Measurements from ENCODE around the gene SAFB2. TPM values are rescaled to one million over a fixed set of nuclear protein-coding genes. Genes with fewer than 3 reads are reported as not detected.
A peak's percentile ranks its signal among the peaks of the same experiment; 100 is the strongest.

The SAFB2 gene
- total RNA-seq, 1 donor from 2014 or later, result 91.9 TPM

GRCh38 chr19:5586300-5587070 is 36.1 kb downstream of the SAFB2 start:
- Mint-ChIP-seq H3K27me3 (ENCODE audit: unreplicated experiment) (no peaks in the 10 kb centered on the region), H3K9me3 (ENCODE audit: unreplicated experiment) (no peaks in the 10 kb centered on the region), H3K27ac (ENCODE audit: unreplicated experiment) (peak overlapping the region; percentile 76), H3K4me3 (ENCODE audit: unreplicated experiment) (no peak overlapping the region), H3K36me3 (ENCODE audit: unreplicated experiment) (peaks cover 23% of the 10 kb centered on the region), H3K4me1 (ENCODE audit: unreplicated experiment) (peaks cover 18% of the 10 kb centered on the region)
- no peak for DNase-seq (ENCODE audit: extremely low spot score, unreplicated experiment)
- TF ChIP-seq, protein P1, sequence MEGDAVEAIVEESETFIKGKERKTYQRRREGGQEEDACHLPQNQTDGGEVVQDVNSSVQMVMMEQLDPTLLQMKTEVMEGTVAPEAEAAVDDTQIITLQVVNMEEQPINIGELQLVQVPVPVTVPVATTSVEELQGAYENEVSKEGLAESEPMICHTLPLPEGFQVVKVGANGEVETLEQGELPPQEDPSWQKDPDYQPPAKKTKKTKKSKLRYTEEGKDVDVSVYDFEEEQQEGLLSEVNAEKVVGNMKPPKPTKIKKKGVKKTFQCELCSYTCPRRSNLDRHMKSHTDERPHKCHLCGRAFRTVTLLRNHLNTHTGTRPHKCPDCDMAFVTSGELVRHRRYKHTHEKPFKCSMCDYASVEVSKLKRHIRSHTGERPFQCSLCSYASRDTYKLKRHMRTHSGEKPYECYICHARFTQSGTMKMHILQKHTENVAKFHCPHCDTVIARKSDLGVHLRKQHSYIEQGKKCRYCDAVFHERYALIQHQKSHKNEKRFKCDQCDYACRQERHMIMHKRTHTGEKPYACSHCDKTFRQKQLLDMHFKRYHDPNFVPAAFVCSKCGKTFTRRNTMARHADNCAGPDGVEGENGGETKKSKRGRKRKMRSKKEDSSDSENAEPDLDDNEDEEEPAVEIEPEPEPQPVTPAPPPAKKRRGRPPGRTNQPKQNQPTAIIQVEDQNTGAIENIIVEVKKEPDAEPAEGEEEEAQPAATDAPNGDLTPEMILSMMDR (IDR thresholded peaks at IDR 0.05), result no peak

DNA sequence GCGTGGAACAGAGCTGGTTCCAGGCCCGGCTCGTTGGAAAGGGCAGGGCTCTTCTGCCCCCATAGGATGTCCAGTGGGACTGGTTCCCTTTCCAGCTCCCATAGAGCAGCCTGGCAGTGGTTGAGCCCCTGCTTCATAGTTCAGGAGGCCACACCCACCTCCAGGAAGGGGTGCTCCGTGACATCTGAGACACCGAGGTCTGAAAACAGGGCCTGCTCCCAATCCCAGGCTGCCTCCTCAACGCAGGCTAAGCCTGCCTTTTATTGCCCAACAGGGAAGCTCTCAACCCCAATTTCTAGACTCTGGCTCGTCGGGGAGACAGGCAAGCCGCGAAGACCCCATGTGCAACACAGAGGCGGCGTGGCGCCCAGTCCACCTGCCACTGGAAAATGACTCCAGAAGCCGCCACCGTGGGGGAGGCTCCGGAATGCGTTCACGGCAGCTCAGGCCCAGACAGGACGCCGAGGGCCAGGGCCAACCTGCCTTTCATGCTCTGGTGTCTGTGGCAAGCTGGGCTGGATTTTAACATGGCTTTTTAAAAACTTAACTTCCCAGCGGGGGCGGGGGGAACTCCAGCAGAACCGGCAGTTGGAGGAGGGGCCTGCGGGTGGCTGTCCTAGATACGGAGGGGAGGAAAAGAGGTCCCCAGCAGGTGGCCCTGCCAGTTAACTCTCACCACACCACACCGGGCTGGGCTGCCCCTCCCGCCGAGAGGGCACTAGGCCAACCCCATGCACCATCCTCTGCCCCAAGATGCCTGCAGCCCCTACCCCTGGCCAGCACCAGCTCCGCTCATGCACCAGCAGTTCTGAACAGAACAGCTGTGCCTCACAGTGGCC is 36.9 kb downstream of the SAFB2 start:
- peaks cover 19% of the 10 kb centered on the region for H3K4me1 Mint-ChIP-seq (ENCODE audit: unreplicated experiment)
- H3K27ac Mint-ChIP-seq (ENCODE audit: unreplicated experiment), result peak overlapping the region; percentile 76
- H3K27me3 Mint-ChIP-seq (ENCODE audit: unreplicated experiment), result no peaks in the 10 kb centered on the region
- H3K36me3 Mint-ChIP-seq (ENCODE audit: unreplicated experiment), result peaks cover 18% of the 10 kb centered on the region
- TF ChIP-seq, protein P1 (IDR thresholded peaks at IDR 0.05), result no peak
- no peak overlapping the region for H3K4me3 Mint-ChIP-seq (ENCODE audit: unreplicated experiment)
- no peaks in the 10 kb centered on the region for H3K9me3 Mint-ChIP-seq (ENCODE audit: unreplicated experiment)
- no peak for DNase-seq (ENCODE audit: extremely low spot score, unreplicated experiment)

GRCh38 chr19:5580161-5580571 is 42.4 kb downstream of the SAFB2 start:
- no peaks in the 10 kb centered on the region for H3K9me3 Mint-ChIP-seq (ENCODE audit: unreplicated experiment)
- no peak overlapping the region for H3K4me3 Mint-ChIP-seq (ENCODE audit: unreplicated experiment)
- no peaks in the 10 kb centered on the region for H3K27me3 Mint-ChIP-seq (ENCODE audit: unreplicated experiment)
- DNase-seq (ENCODE audit: extremely low spot score, unreplicated experiment), result no peak
- H3K4me1 Mint-ChIP-seq (ENCODE audit: unreplicated experiment), result peaks cover 41% of the 10 kb centered on the region
- TF ChIP-seq, protein P1 (IDR thresholded peaks at IDR 0.05), result no peak
- H3K36me3 Mint-ChIP-seq (ENCODE audit: unreplicated experiment), result peaks cover 2% of the 10 kb centered on the region
- peak overlapping the region; percentile 60 for H3K27ac Mint-ChIP-seq (ENCODE audit: unreplicated experiment)

DNA sequence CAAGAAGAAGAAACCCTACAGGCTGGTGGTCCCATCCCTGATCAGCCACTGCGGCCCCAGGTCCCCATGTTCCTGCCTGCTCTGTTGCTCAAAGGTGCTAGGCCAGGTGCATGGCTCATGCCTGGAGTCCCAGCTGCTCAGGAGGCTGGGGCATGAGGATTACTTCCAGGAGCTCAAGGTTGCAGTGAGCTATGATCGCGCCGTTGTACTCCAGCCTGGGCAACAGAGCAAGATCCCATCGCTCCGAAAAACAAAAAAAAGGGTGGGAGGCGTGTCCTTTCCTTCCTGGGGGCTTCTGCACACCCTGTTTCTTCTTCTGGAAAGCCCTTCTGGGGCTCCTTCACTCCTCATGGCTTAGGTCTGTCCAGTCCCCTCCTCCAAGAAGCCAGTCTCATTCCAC is 42.9 kb downstream of the SAFB2 start:
- no peaks in the 10 kb centered on the region for H3K27me3 Mint-ChIP-seq (ENCODE audit: unreplicated experiment)
- peaks cover 2% of the 10 kb centered on the region for H3K36me3 Mint-ChIP-seq (ENCODE audit: unreplicated experiment)
- H3K27ac Mint-ChIP-seq (ENCODE audit: unreplicated experiment), result peak overlapping the region; percentile 50
- TF ChIP-seq, protein P1 (IDR thresholded peaks at IDR 0.05), result no peak
- no peaks in the 10 kb centered on the region for H3K9me3 Mint-ChIP-seq (ENCODE audit: unreplicated experiment)
- H3K4me1 Mint-ChIP-seq (ENCODE audit: unreplicated experiment), result peaks cover 40% of the 10 kb centered on the region
- DNase-seq (ENCODE audit: extremely low spot score, unreplicated experiment), result no peak
- H3K4me3 Mint-ChIP-seq (ENCODE audit: unreplicated experiment), result no peak overlapping the region

DNA sequence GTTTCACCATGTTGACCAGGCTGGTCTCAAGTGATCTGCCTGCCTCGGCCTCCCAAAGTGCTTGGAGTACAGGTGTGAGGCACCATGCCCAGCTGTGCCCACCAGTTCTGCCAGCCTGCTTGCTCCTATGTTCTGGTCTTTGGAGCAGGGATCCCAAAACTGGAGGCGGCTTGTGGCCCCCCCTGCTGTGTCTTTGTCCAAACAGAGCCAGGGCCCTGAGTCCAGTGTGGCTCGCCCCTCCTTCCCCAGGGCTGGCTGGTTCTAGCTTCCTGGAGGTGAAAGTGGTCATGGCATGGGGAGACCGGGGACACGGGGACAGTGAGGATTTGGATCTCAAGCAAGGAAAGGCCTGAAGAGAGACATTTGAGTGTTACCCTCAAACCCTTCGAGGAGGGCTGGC is 43.3 kb downstream of the SAFB2 start:
- Mint-ChIP-seq H3K9me3 (ENCODE audit: unreplicated experiment) (no peaks in the 10 kb centered on the region), H3K4me3 (ENCODE audit: unreplicated experiment) (no peak overlapping the region), H3K27me3 (ENCODE audit: unreplicated experiment) (no peaks in the 10 kb centered on the region), H3K27ac (ENCODE audit: unreplicated experiment) (no peak overlapping the region), H3K4me1 (ENCODE audit: unreplicated experiment) (peaks cover 40% of the 10 kb centered on the region), H3K36me3 (ENCODE audit: unreplicated experiment) (peaks cover 2% of the 10 kb centered on the region)
- TF ChIP-seq, protein P1 (IDR thresholded peaks at IDR 0.05), result no peak
- DNase-seq (ENCODE audit: extremely low spot score, unreplicated experiment), result no peak
